ENCODE measurements around the gene NEURL1.

DNA sequence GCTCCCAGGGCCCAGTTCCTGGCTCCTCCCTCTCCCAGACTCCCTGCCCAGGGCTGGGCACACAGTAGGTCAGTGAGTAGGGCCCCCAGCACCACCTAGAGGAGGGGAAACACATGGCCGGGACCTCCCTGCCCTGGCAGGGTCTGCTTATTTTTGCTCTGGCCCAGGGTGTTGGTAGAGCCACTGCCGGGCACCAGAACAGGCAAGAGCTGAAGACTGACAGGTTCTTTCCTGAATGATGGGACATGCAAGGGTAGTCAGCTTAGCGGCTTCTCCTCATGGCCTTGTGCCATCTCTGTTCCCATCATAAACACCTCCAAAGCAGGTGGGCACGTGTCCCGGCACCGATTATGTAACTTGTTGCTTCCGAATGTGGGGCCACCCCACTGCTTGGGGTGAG is 86.5 kb downstream of the NEURL1 start:
- TF ChIP-seq, protein P1, sequence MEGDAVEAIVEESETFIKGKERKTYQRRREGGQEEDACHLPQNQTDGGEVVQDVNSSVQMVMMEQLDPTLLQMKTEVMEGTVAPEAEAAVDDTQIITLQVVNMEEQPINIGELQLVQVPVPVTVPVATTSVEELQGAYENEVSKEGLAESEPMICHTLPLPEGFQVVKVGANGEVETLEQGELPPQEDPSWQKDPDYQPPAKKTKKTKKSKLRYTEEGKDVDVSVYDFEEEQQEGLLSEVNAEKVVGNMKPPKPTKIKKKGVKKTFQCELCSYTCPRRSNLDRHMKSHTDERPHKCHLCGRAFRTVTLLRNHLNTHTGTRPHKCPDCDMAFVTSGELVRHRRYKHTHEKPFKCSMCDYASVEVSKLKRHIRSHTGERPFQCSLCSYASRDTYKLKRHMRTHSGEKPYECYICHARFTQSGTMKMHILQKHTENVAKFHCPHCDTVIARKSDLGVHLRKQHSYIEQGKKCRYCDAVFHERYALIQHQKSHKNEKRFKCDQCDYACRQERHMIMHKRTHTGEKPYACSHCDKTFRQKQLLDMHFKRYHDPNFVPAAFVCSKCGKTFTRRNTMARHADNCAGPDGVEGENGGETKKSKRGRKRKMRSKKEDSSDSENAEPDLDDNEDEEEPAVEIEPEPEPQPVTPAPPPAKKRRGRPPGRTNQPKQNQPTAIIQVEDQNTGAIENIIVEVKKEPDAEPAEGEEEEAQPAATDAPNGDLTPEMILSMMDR (conservative IDR thresholded peaks at IDR 0.05): no peak
- no peak for TF ChIP-seq EZH2 (IDR thresholded peaks at IDR 0.05; ENCODE audit: low read depth)
